Dendritic cell treated with granulocyte-macrophage colony-stimulating factor and Interleukin-4, amounts not matched to agents 40 ng/mL and 50 ng/mL, for 4 days (primary cell): ENCODE data around the gene DPP6.

Experiments
- H3K27ac Mint-ChIP-seq: one replicate; pipeline ENCODE4 v1.8.0; 2022; ENCODE audit warnings: mild to moderate bottlenecking, mixed read lengths
- H3K27me3 Mint-ChIP-seq: one replicate; pipeline ENCODE4 v1.8.0; 2022; ENCODE audit warnings: mild to moderate bottlenecking, mixed read lengths
- H3K36me3 Mint-ChIP-seq: one replicate; pipeline ENCODE4 v1.8.0; 2022; ENCODE audit warnings: low read depth, mixed read lengths
- H3K4me1 Mint-ChIP-seq: one replicate; pipeline ENCODE4 v1.8.0; 2022; ENCODE audit warnings: low read depth, mixed read lengths
- H3K4me3 Mint-ChIP-seq: one replicate; pipeline ENCODE4 v1.8.0; 2022; ENCODE audit warnings: mild to moderate bottlenecking, moderate library complexity, mixed read lengths
- H3K9me3 Mint-ChIP-seq: one replicate; pipeline ENCODE4 v1.8.0; 2022; ENCODE audit warnings: mixed read lengths
- intact Hi-C: fragments of 100-400 bp; cut with micrococcal nuclease; formaldehyde crosslinking; loops from one replicate; pipeline ENCODE4 v1.15.0; 2022

Gene DPP6

DNA sequence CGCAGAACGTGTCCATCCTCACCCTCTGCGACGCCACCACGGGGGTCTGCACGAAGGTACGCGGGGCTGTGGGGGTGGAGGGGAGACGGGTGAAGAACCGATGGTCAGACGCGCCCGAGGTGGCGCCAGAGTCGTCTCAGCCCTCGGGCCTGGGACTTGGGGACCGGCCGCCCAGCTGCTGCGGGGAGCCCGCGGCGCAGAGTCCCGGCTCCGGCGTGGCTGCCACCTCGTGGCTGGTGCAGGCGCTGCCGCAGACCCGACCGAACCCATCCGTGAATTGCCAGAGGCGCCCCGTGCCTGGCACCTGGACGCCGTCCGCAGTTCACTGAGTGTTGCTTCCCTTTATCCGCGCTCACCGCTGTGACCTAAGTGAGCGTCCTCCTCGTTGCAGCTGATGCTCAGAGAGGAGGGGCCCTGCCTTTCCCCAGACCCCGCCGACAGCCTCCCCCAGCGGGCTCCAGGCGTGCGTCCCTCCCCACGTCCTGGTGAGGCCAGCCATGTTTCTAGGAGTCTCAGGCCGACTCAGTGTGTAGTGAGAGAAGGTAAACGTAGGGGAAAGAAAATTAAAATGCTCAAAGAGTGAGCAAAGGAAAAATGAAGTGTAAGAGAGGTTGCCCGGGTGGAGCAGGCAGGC lies 742.1 kb downstream of the DPP6 start:
- Mint-ChIP-seq H3K4me3 (no peak overlapping the region), H3K9me3 (no peaks in the 10 kb centered on the region), H3K27me3 (peaks cover 12% of the 10 kb centered on the region), H3K27ac (no peak overlapping the region), H3K36me3 (no peaks in the 10 kb centered on the region), H3K4me1 (no peaks in the 10 kb centered on the region)
- intact Hi-C loops = no loop called here

DNA sequence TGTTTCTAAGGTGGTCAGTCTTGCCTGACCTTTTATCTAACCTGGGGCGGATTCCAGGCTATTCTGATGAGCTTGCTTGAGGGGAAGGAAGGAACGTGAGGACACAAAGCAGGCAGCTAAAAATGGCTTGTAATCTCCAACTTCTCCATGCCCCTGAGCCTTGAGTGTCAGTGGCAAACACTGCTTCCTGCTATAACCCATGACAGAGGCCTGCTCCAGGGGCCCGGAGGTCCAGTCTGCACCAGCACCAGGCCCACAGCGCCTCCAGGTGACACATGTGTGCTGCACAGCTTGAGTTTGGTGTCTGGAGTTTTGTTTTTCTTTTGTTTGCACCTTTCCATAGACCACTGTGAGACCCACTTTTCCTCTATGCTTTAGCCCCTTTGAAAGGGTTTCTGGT lies 742.8 kb downstream of the DPP6 start:
- H3K27me3 Mint-ChIP-seq = peaks cover 12% of the 10 kb centered on the region
- no peak overlapping the region for H3K4me3 Mint-ChIP-seq
- intact Hi-C loops = no loop called here
- no peaks in the 10 kb centered on the region for H3K36me3 Mint-ChIP-seq
- H3K9me3 Mint-ChIP-seq = no peaks in the 10 kb centered on the region
- H3K27ac Mint-ChIP-seq = no peak overlapping the region
- H3K4me1 Mint-ChIP-seq = no peaks in the 10 kb centered on the region

DNA sequence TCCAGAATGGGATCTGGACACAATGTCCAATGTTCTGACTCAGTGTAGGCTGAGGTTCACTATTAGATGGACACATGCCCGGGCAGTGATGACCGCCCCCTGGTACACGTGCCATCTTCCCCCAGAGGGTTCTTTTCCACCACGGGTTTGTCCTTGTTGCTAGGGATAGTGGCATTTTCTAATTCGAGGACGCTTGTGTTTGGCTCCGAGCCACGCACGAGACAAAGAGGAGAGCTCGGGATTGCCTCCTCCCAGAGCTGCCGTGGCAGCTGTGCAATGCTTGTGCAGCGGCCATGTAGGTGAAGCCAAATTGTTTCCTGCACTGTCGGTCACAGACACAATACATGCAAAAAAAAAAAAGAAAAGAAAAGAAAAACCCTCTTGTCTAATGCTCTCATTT lies 743.2 kb downstream of the DPP6 start:
- peaks cover 12% of the 10 kb centered on the region for H3K27me3 Mint-ChIP-seq
- intact Hi-C loops = no loop called here
- no peaks in the 10 kb centered on the region for H3K36me3 Mint-ChIP-seq
- H3K9me3 Mint-ChIP-seq = no peaks in the 10 kb centered on the region
- H3K4me3 Mint-ChIP-seq = no peak overlapping the region
- no peaks in the 10 kb centered on the region for H3K4me1 Mint-ChIP-seq
- no peak overlapping the region for H3K27ac Mint-ChIP-seq

DNA sequence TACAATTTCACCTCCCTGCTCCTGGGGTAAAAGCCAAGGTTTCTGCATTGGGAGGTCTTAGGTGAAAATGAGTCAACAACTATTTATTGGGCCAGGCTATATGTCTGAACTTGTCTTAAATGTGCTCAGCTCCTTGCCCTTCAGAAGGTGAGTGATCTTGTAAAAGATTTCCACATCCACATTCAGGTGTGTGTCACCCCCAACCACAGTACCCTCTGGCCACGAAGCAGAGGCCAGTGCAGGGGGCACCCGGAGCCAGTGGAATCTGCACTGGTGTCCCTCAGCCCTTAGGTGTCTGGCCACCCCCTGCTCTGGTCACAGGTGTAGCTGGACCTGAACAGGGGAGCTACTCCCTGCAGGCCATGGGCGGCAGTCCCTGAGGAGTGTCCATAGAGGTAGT lies 752.3 kb downstream of the DPP6 start:
- intact Hi-C loops = no loop called here
- no peaks in the 10 kb centered on the region for H3K4me1 Mint-ChIP-seq
- peaks cover 6% of the 10 kb centered on the region for H3K9me3 Mint-ChIP-seq
- H3K27me3 Mint-ChIP-seq = no peaks in the 10 kb centered on the region
- H3K36me3 Mint-ChIP-seq = no peaks in the 10 kb centered on the region
- no peak overlapping the region for H3K4me3 Mint-ChIP-seq
- H3K27ac Mint-ChIP-seq = no peak overlapping the region

DNA sequence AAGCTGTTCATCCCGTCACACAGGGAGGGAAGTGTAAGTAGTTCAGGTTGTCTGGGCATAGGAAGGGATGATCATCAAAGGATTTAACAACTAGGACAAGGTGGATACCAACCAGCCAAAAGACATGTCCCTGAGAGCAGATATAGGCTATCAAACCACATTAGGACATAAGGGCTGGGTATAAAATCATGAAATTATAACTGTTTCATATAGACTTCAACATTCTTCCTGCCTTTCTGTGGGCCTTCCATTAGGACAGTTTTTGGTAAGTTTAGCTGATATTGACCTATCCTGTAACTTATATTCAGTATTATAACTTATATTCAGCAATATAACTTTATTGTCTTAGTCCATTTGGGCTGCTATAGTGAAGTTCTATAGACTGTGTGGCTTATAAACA lies 759.8 kb downstream of the DPP6 start:
- H3K27ac Mint-ChIP-seq = no peak overlapping the region

DNA sequence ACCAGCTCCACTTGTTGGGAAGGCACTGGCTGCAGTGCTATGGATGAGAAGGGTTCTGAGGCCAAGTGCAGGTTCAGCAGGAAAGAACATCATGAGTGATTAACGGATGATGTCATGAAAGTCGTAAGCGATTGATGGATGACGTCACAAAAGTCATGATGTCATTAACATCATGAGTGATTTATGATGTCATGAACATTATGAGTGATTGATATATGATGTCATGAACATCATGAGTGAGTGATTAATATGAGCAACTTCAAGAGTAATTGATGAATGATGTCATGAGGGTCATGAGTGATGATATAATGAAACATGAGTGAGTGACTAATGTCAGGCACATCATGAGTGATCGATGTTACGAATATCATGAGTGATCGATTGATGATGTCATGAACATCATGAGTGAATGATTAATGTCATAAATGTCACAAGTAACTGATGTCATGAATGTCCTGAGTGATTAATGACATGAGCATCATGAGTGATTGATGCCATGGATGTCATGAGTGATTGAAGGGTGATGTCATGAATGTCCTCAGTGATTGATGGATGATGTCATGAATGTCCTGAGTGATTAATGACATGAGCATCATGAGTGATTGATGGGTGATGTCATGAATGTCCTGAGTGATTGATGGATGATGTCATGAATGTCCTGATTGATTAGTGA lies 765.2 kb downstream of the DPP6 start:
- Mint-ChIP-seq H3K9me3 (peaks cover 22% of the 10 kb centered on the region), H3K27ac (no peak overlapping the region), H3K36me3 (no peaks in the 10 kb centered on the region), H3K27me3 (no peaks in the 10 kb centered on the region), H3K4me3 (no peak overlapping the region), H3K4me1 (no peaks in the 10 kb centered on the region)
- intact Hi-C loops = no loop called here

More for the DNA sequence above, 759.8 kb downstream of the DPP6 start:
- Mint-ChIP-seq H3K27me3 (no peaks in the 10 kb centered on the region), H3K4me1 (no peaks in the 10 kb centered on the region), H3K9me3 (peaks cover 38% of the 10 kb centered on the region), H3K4me3 (no peak overlapping the region), H3K36me3 (no peaks in the 10 kb centered on the region)
- intact Hi-C loops = no loop called here

DNA sequence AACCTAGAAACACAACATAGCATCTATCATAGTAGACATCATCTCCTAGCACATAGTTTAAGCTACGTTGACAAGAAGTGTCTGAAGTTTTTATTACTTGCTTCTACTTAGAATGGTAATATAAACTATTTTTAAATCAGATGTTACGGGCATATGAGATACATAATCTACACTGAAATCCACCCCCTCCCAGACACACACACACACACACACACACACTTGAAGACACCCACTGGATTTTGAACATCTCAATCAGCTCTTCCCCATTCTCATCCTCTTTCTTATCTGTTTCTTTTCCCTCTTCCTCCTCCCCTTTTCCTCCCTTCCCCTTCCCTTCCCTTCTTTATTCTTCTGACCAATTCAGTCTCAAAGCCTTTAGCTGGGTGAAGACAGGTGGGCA lies 774.8 kb downstream of the DPP6 start:
- intact Hi-C loops = no loop called here
- H3K36me3 Mint-ChIP-seq = no peaks in the 10 kb centered on the region
- no peak overlapping the region for H3K27ac Mint-ChIP-seq

DNA sequence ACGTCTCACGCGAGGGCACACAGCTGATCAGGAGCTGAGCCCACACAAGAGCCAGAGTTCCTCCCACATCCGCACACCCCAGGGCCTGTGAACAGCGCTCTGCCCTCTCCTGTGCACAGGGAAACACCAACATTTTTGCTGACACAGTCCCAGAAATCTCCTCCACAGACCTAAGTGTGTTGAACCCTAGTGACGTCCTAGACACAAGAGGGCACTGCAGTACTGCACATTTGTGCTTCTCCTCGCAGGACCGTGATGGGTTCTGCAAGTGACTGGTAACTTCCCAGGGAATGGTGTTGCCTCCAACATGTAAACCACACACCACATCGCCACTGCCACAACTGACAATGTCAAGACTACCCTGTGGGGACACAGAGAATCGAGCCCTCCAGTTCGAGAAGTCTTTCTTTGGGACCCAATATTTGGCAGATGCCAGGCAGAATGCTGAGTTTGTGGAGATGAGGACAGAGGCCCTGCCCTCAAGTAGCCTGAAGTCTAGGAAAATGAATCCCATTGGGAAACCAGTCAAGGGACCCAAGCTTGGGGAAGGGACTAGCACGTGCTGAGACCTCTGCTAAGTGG lies 780.5 kb downstream of the DPP6 start:
- Mint-ChIP-seq H3K27me3 (no peaks in the 10 kb centered on the region), H3K36me3 (no peaks in the 10 kb centered on the region), H3K4me1 (no peaks in the 10 kb centered on the region), H3K4me3 (no peak overlapping the region), H3K9me3 (peaks cover 8% of the 10 kb centered on the region), H3K27ac (no peak overlapping the region)
- intact Hi-C loops = no loop called here

More for the DNA sequence above, 774.8 kb downstream of the DPP6 start:
- H3K9me3 Mint-ChIP-seq = no peaks in the 10 kb centered on the region
- H3K4me1 Mint-ChIP-seq = no peaks in the 10 kb centered on the region
- H3K4me3 Mint-ChIP-seq = no peak overlapping the region
- no peaks in the 10 kb centered on the region for H3K27me3 Mint-ChIP-seq

DNA sequence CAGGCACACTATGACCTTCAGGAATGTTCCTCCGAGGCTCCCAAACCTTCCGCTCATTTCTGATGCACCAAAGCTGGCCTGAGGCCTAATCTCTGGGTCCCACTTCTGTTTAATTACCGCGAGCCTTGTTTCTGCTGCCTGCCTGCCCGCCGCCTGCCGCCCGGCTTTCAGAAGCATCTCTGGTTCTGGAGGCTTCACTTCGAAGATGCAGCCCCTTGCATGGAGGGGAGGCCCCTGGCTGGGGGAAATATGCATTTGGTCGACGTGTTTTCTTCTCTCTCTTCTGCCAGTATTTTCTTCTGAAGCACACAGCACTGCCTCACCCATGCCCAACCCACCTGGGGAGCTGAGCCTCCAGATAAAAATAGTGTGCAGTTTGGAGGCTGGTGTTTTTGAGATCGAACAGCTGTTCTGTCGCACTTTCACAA lies 783.8 kb downstream of the DPP6 start:
- intact Hi-C loops = no loop called here
- no peaks in the 10 kb centered on the region for H3K4me1 Mint-ChIP-seq

DNA sequence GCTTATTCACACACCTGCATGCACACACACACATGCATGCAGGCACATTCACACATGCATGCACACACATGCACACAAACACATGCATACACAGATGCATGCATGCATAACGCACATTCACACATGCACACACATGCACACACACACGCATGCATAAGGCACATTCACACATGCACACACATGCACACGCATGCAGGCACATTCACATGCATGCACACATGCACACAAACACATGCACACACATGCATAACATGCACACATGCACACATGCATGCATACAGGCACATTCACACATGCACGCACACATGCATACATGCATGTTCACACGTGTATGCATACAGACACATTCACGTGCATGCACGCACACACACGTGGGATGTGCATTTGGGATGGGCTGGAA lies 784.9 kb downstream of the DPP6 start:
- Mint-ChIP-seq H3K27me3 (peaks cover 1% of the 10 kb centered on the region), H3K4me1 (no peaks in the 10 kb centered on the region), H3K9me3 (peaks cover 8% of the 10 kb centered on the region), H3K27ac (no peak overlapping the region), H3K36me3 (no peaks in the 10 kb centered on the region), H3K4me3 (no peak overlapping the region)
- intact Hi-C loops = no loop called here

More for the DNA sequence above, 783.8 kb downstream of the DPP6 start:
- no peak overlapping the region for H3K4me3 Mint-ChIP-seq
- H3K9me3 Mint-ChIP-seq = peaks cover 8% of the 10 kb centered on the region
- H3K27me3 Mint-ChIP-seq = no peaks in the 10 kb centered on the region
- H3K27ac Mint-ChIP-seq = no peak overlapping the region
- no peaks in the 10 kb centered on the region for H3K36me3 Mint-ChIP-seq

DNA sequence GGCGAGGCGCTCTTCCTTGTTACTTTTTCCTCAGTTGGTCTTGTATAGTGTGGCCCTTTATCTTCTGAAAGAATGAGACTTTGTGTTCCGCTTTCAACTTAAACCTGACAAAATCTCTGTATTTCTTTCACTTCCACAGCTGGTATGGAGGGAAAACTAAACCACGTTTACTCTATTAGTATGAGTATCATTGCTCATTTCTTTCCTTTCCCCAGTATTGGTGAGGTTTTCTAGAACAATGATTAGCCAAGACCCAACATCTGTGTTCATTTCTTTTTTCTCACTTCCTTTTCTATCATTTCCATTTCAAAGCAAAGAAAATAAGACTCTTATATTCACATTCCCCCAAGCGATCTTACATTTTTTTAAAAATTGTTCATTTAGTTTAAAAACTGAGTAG lies 785.4 kb downstream of the DPP6 start:
- H3K4me3 Mint-ChIP-seq = no peak overlapping the region
- intact Hi-C loops = no loop called here
- no peaks in the 10 kb centered on the region for H3K4me1 Mint-ChIP-seq
- no peaks in the 10 kb centered on the region for H3K36me3 Mint-ChIP-seq
- peaks cover 8% of the 10 kb centered on the region for H3K9me3 Mint-ChIP-seq
- peaks cover 1% of the 10 kb centered on the region for H3K27me3 Mint-ChIP-seq
- H3K27ac Mint-ChIP-seq = no peak overlapping the region

DNA sequence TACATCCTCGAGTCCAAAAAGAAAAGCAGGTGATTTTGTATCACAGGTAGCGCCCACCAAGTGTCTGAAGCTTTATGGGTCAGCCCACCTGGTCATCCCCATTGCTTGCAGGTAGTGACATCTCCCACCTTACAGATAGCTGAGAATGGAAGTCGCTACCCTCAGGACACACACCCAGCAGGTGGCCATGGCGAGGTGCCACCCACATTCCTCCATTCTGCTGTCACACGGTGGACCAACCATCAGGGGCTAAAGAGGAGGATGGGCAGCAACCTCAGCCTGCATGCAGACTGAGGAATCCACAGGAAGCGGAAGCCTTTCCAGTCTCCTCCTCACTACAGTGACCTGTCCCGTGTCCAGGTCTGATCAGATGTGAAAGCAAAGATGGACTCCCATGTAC lies 787.9 kb downstream of the DPP6 start:
- H3K4me1 Mint-ChIP-seq = no peaks in the 10 kb centered on the region
- H3K36me3 Mint-ChIP-seq = no peaks in the 10 kb centered on the region
- no peak overlapping the region for H3K27ac Mint-ChIP-seq

DNA sequence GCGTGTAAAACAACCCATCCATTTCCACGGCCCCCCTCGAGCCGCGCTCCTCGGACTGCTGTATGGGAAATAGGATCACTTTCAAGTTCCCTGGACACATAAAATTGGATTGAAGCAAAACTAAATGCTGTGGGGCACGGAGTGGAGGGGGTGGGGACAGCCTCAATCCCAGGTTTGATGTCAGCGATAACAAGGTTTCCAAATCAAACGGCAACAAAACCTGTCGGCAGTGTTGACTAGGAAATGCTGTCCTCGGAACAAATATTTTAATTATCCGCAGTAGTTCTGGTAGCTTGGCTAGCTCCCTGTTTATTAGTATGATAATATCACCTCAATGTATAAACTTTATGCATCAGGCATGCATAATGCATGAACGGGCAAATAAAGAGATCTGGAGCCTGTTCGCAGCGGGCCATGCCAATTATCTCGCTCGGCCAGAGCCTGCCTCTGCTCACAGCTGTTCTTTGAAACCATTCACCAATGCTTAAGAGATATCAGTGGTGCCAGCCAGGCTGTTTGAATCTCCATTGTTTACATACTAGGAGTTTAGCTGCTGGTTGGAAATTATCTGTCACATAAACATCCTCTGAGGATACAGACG lies 789.6 kb downstream of the DPP6 start:
- intact Hi-C loops = no loop called here
- Mint-ChIP-seq H3K4me1 (no peaks in the 10 kb centered on the region), H3K9me3 (peaks cover 8% of the 10 kb centered on the region), H3K4me3 (no peak overlapping the region), H3K36me3 (no peaks in the 10 kb centered on the region), H3K27ac (no peak overlapping the region), H3K27me3 (peaks cover 5% of the 10 kb centered on the region)

More for the DNA sequence above, 787.9 kb downstream of the DPP6 start:
- Mint-ChIP-seq H3K27me3 (peaks cover 1% of the 10 kb centered on the region), H3K9me3 (peaks cover 8% of the 10 kb centered on the region), H3K4me3 (no peak overlapping the region)
- intact Hi-C loops = no loop called here

DNA sequence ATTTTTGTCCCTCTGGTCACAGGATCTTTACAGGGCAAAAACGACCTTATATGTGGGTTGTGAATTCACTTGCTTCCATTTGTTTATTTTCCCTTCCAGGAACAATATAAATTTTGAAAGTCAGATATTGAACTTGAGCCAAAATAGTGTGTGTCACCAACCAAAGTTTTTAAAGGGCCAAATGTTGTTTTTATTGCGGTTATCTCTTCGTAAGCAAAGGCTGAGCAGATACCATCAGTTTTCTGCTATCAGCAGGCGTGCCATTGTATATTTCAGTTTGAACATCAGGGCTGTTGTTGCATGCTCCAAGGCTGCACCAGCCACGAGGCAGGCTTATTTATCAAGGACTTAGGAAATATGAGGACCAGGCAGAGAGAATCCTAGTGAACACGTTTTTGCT lies 790.4 kb downstream of the DPP6 start:
- Mint-ChIP-seq H3K36me3 (no peaks in the 10 kb centered on the region), H3K9me3 (peaks cover under 1% of the 10 kb centered on the region), H3K27me3 (peaks cover 8% of the 10 kb centered on the region), H3K27ac (no peak overlapping the region), H3K4me3 (no peak overlapping the region), H3K4me1 (no peaks in the 10 kb centered on the region)
- intact Hi-C loops = no loop called here
